NB4 (cell line): Measurements from ENCODE around the gene B3GNT7.

Experiments used
- DNase-seq: peaks from one replicate; pipeline ENCODE4 v3.0.0; 2010; ENCODE audit warnings: low read depth
- H3K4me3 ChIP-seq: one replicate; pipeline ENCODE4 v1.5.1; 2011; ENCODE audit warnings: mild to moderate bottlenecking, low read depth, low read length, moderate library complexity
- CTCF ChIP-seq: IDR thresholded peaks from one replicate; pipeline ENCODE4 v1.5.1; 2012; ENCODE audit warnings: low read depth, low read length
- MYC ChIP-seq: IDR thresholded peaks from 2 replicates; pipeline ENCODE4 v1.6.1; 2011; ENCODE audit warnings: low read depth, low read length
- POLR2A ChIP-seq: IDR thresholded peaks from 2 replicates; pipeline ENCODE4 v1.6.1; 2011; ENCODE audit warnings: mild to moderate bottlenecking; ENCODE audit not compliant: insufficient read length; ENCODE audit errors: extremely low read depth
- TF ChIP-seq, protein P1 (sequence below): IDR thresholded peaks from 2 replicates; pipeline ENCODE4 v1.6.1; 2011; ENCODE audit warnings: low read depth, low read length

B3GNT7 gene

GRCh38 chr2:231353469-231353868 lies 42.0 kb upstream of the B3GNT7 start:
- DNase-seq: no peak
- no peak overlapping the region for H3K4me3 ChIP-seq
- TF ChIP-seq MYC (no peak), CTCF (no peak), POLR2A (no peak)
- TF ChIP-seq, protein P1, sequence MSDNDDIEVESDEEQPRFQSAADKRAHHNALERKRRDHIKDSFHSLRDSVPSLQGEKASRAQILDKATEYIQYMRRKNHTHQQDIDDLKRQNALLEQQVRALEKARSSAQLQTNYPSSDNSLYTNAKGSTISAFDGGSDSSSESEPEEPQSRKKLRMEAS: no peak

DNA sequence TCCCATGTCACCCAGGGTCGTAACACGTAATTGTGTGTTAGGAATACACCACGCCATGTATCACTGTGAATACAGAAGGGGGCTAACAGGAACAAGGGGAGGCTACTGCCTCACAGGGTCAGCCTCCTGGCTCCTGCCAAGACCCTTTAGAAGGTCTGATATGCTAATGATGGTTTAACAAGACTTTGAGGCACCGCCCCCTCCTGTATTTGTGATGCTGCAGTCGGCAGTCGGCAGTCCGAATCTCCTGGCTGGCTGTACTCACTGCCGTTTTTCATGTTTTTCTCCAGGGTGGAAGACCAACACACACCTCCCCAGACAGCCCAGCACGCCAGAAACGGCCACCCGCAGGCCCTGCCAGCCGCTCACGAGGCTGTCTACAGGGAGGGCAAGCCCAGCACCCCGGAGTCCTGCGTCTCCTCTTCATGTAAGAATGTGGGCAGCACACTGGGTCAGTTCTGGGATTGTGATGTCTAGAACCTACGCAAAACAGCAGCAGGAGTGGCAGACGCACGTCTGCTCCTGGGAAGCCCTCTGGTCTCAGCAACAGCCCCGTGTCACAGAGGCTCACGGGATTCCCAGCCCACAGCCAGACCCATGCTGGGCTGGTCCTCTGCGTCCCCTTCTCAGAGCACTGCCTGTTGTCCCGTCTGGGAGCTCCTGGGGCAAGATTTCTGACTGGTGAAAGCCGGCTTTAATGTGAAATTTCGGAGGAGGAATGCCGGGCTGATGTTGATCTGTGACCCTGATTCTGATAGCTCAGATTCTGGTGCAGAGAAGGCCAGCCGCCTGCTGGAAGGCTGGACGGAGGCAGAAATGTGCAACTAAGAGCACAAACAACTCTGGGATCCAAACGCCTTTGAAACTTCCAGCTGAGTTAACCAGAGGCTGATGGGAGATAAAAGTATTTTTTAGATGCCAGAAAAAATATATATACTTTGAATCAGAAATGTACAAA lies 39.7 kb upstream of the B3GNT7 start:
- TF ChIP-seq CTCF (no peak), MYC (no peak), POLR2A (no peak)
- TF ChIP-seq, protein P1: no peak
- no peak for DNase-seq
- no peak overlapping the region for H3K4me3 ChIP-seq

DNA sequence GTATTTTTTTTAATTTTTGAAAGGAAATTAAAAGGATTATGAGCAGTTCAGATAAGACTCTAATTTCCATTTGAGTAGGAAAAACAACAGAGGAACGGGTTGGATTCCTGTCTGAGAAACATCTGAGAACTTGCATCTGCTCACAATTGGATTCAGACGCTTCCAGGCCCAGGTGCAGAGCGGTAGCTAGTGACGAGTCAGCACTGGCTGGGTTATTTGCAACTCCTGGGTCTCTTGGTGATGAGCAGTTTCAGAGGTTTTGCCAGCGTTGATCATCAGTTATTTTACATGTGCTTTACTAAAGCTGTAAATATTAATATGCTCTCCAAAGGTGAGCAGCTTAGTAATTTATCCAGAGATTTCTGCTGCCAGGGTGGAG lies 39.1 kb upstream of the B3GNT7 start:
- no peak for DNase-seq
- no peak overlapping the region for H3K4me3 ChIP-seq
- TF ChIP-seq CTCF: no peak

- no peak overlapping the region for H3K4me3 ChIP-seq
- TF ChIP-seq CTCF (no peak), MYC (no peak)
- TF ChIP-seq, protein P1: no peak
- no peak for DNase-seq
These were observed 38.5 kb upstream of the B3GNT7 start for GRCh38 chr2:231357048-231357447.

- DNase-seq: no peak
- TF ChIP-seq, protein P1: no peak
- TF ChIP-seq MYC: no peak
- no peak for TF ChIP-seq POLR2A
- no peak for TF ChIP-seq CTCF
- no peak overlapping the region for H3K4me3 ChIP-seq
These were observed 37.6 kb upstream of the B3GNT7 start for GRCh38 chr2:231357931-231358330.
